ENCODE measurements around the gene G0S2.

G0S2 gene, protein sequence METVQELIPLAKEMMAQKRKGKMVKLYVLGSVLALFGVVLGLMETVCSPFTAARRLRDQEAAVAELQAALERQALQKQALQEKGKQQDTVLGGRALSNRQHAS

GRCh38 chr1:209674957-209675564, at the start of gene G0S2:
Gene G0S2, plus strand, starts transcription at chr1:209675412. Its CDS starts 273 bp downstream, at chr1:209675685.
- peak; percentile 42 for DNase-seq (ENCODE audit: low spot score)

DNA sequence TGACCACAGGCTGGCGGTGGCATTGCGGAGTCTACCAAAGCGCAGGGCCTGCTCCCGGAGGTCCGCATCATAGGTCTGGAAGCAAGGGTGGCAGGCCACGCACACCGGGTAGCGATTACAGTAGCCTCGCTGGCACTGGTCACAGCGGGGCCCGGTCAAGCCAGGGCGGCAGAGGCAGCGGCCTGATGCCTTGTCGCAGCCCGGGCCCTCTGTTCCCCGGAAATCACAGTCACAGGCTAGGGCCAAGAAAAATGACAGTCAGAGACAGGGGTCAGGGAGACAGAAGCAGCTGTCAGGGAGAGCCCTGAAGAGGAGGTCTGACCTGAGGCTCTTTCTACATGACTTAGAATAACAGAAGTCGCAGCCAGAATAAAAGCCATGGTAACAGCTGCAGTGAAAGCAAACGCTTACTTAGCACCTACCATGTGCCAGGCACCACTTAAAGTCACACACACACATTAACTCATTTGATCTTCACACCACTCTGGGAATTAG, 49.4 kb upstream of the G0S2 start:
- no peak for DNase-seq (ENCODE audit: low spot score)

GRCh38 chr1:209626346-209627026, 48.7 kb upstream of the G0S2 start:
- DNase-seq (ENCODE audit: low spot score) = no peak

- DNase-seq (ENCODE audit: low spot score) = no peak
Observed at GRCh38 chr1:209627027-209627731, 48.0 kb upstream of the G0S2 start.

GRCh38 chr1:209627732-209628196, 47.4 kb upstream of the G0S2 start:
- DNase-seq (ENCODE audit: low spot score) = peak; percentile 78

GRCh38 chr1:209628618-209629299, 46.5 kb upstream of the G0S2 start:
- no peak for DNase-seq (ENCODE audit: low spot score)

- DNase-seq (ENCODE audit: low spot score) = peak; percentile 87
Observed at GRCh38 chr1:209629621-209630382, 45.4 kb upstream of the G0S2 start.

GRCh38 chr1:209630383-209631225, 44.6 kb upstream of the G0S2 start:
- DNase-seq (ENCODE audit: low spot score) = peak; percentile 48

GRCh38 chr1:209633335-209633997, 41.7 kb upstream of the G0S2 start:
- DNase-seq (ENCODE audit: low spot score) = no peak

- no peak for DNase-seq (ENCODE audit: low spot score)
Observed at GRCh38 chr1:209634005-209634737, 41.0 kb upstream of the G0S2 start.

DNA sequence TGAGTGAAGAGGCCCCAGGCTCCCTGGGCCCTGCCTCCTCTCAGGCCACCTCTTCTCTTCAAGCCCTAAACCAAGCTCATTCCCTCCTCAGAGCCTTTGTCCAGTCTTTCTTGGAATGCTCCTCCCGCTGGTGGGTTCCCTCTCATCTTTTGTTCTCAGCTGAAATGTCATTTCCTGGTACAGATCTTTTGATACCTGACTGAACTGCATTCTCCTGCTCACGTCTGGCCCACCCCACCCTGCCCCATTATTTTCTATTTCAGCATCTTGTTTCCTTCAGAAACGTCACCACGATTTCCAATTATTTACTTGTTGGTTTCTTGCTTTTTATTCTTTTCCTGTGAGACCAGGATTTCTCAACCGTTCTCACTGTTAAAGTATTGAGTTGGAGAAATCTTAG, 39.4 kb upstream of the G0S2 start:
- no peak for DNase-seq (ENCODE audit: low spot score)

DNA sequence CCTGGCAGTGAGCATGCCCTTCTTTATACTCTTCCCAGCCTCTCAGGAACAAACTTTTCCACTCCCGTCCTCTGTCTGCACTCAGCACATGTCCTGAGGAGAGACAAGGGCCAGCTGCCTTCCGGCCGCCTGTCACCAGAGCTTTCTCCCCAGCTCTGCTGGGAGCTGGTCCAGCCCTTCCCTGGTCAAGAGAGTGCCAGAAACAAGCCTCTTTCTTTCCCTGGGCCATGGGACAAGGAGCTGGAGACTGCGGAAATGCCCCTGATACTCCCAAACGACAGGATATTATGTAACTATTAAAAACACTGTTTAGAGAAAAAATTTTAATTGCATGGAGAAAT, 33.4 kb upstream of the G0S2 start:
- peak; percentile 93 for DNase-seq (ENCODE audit: low spot score)

- no peak for DNase-seq (ENCODE audit: low spot score)
Observed at GRCh38 chr1:209642816-209643215, 32.4 kb upstream of the G0S2 start.

GRCh38 chr1:209643285-209644020, 31.8 kb upstream of the G0S2 start:
- peak; percentile 93 for DNase-seq (ENCODE audit: low spot score)

- no peak for DNase-seq (ENCODE audit: low spot score)
Observed at GRCh38 chr1:209645574-209646452, 29.4 kb upstream of the G0S2 start.

GRCh38 chr1:209646558-209646957, 28.7 kb upstream of the G0S2 start:
- DNase-seq (ENCODE audit: low spot score) = no peak

DNA sequence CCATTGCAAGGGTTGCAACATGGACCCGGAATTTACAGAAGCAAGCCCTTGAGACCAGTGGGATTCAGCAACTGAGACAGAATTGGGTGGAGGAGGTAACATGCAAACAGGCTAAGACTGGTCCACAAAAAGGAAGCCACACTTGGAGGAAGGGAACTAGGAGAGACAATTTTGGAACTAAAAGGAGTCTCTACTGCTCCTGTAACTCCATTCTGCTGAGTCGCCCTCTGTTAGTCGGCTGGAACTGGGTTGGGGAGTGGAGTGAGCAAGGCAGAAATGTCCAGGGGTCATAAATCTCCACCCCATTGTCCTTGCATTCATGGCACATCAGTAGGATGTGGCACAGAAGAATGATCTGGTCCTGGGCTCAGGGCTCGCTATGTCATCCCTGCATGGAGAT, 28.1 kb upstream of the G0S2 start:
- no peak for DNase-seq (ENCODE audit: low spot score)

- DNase-seq (ENCODE audit: low spot score) = no peak
Observed at GRCh38 chr1:209648346-209648745, 26.9 kb upstream of the G0S2 start.

Measured in globus pallidus (tissue), 1 donor.